ENCODE results near the gene GIPC2. TPM values are rescaled to one million over a fixed set of nuclear protein-coding genes. Genes with fewer than 3 reads are reported as not detected.

Gene GIPC2
- total and polyA plus RNA-seq, 2 donors (not counting 3 experiments of a cell fraction or from before 2014, with no cell fraction given), result 2.8 to 9.6 TPM

DNA sequence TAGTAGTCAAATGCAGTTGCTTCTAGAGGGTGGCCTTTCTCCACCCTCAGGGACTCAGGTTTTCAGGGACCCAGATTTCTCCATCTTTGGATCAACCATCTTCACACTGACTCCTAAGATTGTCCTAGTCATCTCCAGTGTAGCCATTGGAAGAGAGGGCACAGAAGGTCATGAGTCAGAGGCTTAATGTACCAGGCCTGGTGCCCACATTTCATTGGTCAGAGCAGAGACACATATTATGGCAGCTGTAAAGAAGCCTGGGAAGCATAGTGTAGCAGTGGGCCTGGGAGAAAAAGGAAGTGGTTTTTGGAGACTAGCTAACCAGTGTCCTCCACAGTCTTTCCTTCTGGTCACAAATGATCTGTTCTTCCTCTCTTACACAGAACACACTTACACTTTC, 122.5 kb downstream of the GIPC2 start:
- intact Hi-C loops (cut with micrococcal nuclease), result no loop called here
- H3K27me3 ChIP-seq (ENCODE audit: control insufficient read depth in 2 of 2, insufficient read depth in 2 of 2, low read length in 2 of 2), result no peaks in the 10 kb centered on the region
- no peaks in the 10 kb centered on the region for H3K9me1 ChIP-seq (replicated peaks; ENCODE audit: control insufficient read depth, extremely low read depth, insufficient read depth, low read length)
- no peak for FAIRE-seq
- no peak overlapping the region for H3K4me2 ChIP-seq (ENCODE audit: insufficient read depth, low read length)
- H3K36me3 ChIP-seq (ENCODE audit: control insufficient read depth in 2 of 2, extremely low read depth in 1 of 2, insufficient read depth in 2 of 2, low read length in 2 of 2), result no peaks in the 10 kb centered on the region
- CTCF ChIA-PET, result no interaction called here
- no peak overlapping the region for H3K9ac ChIP-seq (replicated peaks; ENCODE audit: extremely low read depth, insufficient read depth, low read length)
- dilution Hi-C loops (cut with MboI; ENCODE audit: extremely low pct_ligation_motif_present, low sequenced_read_pairs), result no loop called here
- H3K4me1 ChIP-seq (ENCODE audit: control insufficient read depth, extremely low read depth, insufficient read depth, low read length), result peaks cover 9% of the 10 kb centered on the region
- H2AFZ ChIP-seq (ENCODE audit: low read depth, low read length), result no peak overlapping the region
- H3K79me2 ChIP-seq (ENCODE audit: control insufficient read depth, insufficient read depth, low read length), result no peaks in the 10 kb centered on the region
- BruUV-seq (replicated peaks), result no TSS peak
- DNase-seq (ENCODE audit: low read depth, low spot score), result no peak
- H3K4me3 ChIP-seq (replicated peaks in 1 of 3; ENCODE audit: insufficient read depth in 1 of 3, low read depth in 1 of 3, low read length in 3 of 3), result no peak overlapping the region
- no peak overlapping the region for H3K27ac ChIP-seq (ENCODE audit: insufficient read depth, low read depth, low read length)
- POLR2A ChIA-PET, result no interaction called here
- H3K9me3 ChIP-seq (replicated peaks; ENCODE audit: control insufficient read depth, insufficient read depth, low read length), result no peaks in the 10 kb centered on the region
- H4K20me1 ChIP-seq (replicated peaks; ENCODE audit: control insufficient read depth, extremely low read depth, insufficient read depth, low read length), result no peaks in the 10 kb centered on the region
- TF ChIP-seq FOS (IDR thresholded peaks at IDR 0.05; ENCODE audit: borderline replicate concordance, insufficient read depth, low read length) (no peak), MYC (IDR thresholded peaks at IDR 0.05; ENCODE audit: low read depth, low read length) (no peak), JUN (IDR thresholded peaks at IDR 0.05; ENCODE audit: borderline replicate concordance, insufficient read depth, insufficient read length, low read depth) (no peak), GATA2 (IDR thresholded peaks at IDR 0.05; ENCODE audit: insufficient read depth, insufficient read length, low read depth, low read length) (no peak), EZH2 (IDR thresholded peaks at IDR 0.05; ENCODE audit: borderline replicate concordance, low read depth, low read length, severe bottlenecking) (no peak), POLR2AphosphoS5 (IDR thresholded peaks at IDR 0.05; ENCODE audit: insufficient read depth, low read depth, low read length) (no peak), POLR2A (IDR thresholded peaks at IDR 0.05; ENCODE audit: low read depth, low read length) (no peak)
- TF ChIP-seq, protein P1, sequence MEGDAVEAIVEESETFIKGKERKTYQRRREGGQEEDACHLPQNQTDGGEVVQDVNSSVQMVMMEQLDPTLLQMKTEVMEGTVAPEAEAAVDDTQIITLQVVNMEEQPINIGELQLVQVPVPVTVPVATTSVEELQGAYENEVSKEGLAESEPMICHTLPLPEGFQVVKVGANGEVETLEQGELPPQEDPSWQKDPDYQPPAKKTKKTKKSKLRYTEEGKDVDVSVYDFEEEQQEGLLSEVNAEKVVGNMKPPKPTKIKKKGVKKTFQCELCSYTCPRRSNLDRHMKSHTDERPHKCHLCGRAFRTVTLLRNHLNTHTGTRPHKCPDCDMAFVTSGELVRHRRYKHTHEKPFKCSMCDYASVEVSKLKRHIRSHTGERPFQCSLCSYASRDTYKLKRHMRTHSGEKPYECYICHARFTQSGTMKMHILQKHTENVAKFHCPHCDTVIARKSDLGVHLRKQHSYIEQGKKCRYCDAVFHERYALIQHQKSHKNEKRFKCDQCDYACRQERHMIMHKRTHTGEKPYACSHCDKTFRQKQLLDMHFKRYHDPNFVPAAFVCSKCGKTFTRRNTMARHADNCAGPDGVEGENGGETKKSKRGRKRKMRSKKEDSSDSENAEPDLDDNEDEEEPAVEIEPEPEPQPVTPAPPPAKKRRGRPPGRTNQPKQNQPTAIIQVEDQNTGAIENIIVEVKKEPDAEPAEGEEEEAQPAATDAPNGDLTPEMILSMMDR (IDR thresholded peaks at IDR 0.05; ENCODE audit: extremely low read depth in 1 of 2, insufficient read depth in 1 of 2, low read depth in 1 of 2, low read length in 2 of 2), result no peak
- TF ChIP-seq, protein P2, sequence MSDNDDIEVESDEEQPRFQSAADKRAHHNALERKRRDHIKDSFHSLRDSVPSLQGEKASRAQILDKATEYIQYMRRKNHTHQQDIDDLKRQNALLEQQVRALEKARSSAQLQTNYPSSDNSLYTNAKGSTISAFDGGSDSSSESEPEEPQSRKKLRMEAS (IDR thresholded peaks at IDR 0.05; ENCODE audit: insufficient read depth, insufficient read length), result no peak
